BE2C (cell line): Measurements from ENCODE around the gene ATP10A.

Experiments used
- DNase-seq: peaks from one replicate; pipeline ENCODE4 v3.0.0-alpha.2; 2020
- H3K27me3 ChIP-seq: fragments of 250-450 bp; sonication (Bioruptor Pico); 2 replicates; pipeline ENCODE4 v1.5.1; 2020; ENCODE audit warnings: mild to moderate bottlenecking
- H3K36me3 ChIP-seq: fragments of 250-450 bp; sonication (Bioruptor Pico); 2 replicates; pipeline ENCODE4 v1.5.1; 2020; ENCODE audit warnings: mild to moderate bottlenecking
- H3K4me1 ChIP-seq: fragments of 250-450 bp; sonication (Bioruptor Pico); 2 replicates; pipeline ENCODE4 v1.5.1; 2020
- H3K4me3 ChIP-seq: 2 replicates; pipeline ENCODE4 v1.5.1; 2011; ENCODE audit warnings: low read depth, low read length
- H3K9me3 ChIP-seq: fragments of 250-450 bp; sonication (Bioruptor Pico); 2 replicates; pipeline ENCODE4 v1.5.1; 2020
- TF ChIP-seq, protein P1 (sequence below): IDR thresholded peaks from 2 replicates; pipeline ENCODE4 v1.5.1; 2012; ENCODE audit warnings: mild to moderate bottlenecking, low read depth, low read length

ATP10A gene

DNA sequence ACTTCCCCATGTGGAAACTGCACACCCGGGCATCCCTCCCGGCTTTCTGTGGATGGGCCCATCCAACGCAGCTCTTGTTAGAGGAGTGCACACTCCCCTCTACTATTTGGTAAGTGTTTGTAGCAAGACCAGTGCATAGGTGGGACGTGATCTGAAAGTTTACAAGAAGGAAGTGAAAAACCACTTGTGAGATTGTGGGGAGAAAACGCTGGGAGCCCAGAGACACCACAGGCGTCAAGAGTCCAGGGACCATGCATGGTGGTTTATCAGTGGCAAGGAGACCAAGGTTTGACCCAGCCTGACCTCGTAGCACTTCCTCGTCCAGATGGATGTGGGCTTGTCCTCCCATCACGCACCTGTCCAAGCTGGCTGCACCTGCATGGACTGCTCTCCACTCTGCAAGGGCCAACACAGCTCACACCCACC is 51.6 kb downstream of the ATP10A start:
- H3K36me3 ChIP-seq, result no peaks in the 10 kb centered on the region
- H3K9me3 ChIP-seq, result no peaks in the 10 kb centered on the region
- H3K4me1 ChIP-seq, result no peaks in the 10 kb centered on the region
- H3K27me3 ChIP-seq, result no peaks in the 10 kb centered on the region
- H3K4me3 ChIP-seq, result no peak overlapping the region
- no peak for DNase-seq
- TF ChIP-seq, protein P1, sequence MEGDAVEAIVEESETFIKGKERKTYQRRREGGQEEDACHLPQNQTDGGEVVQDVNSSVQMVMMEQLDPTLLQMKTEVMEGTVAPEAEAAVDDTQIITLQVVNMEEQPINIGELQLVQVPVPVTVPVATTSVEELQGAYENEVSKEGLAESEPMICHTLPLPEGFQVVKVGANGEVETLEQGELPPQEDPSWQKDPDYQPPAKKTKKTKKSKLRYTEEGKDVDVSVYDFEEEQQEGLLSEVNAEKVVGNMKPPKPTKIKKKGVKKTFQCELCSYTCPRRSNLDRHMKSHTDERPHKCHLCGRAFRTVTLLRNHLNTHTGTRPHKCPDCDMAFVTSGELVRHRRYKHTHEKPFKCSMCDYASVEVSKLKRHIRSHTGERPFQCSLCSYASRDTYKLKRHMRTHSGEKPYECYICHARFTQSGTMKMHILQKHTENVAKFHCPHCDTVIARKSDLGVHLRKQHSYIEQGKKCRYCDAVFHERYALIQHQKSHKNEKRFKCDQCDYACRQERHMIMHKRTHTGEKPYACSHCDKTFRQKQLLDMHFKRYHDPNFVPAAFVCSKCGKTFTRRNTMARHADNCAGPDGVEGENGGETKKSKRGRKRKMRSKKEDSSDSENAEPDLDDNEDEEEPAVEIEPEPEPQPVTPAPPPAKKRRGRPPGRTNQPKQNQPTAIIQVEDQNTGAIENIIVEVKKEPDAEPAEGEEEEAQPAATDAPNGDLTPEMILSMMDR, result no peak

DNA sequence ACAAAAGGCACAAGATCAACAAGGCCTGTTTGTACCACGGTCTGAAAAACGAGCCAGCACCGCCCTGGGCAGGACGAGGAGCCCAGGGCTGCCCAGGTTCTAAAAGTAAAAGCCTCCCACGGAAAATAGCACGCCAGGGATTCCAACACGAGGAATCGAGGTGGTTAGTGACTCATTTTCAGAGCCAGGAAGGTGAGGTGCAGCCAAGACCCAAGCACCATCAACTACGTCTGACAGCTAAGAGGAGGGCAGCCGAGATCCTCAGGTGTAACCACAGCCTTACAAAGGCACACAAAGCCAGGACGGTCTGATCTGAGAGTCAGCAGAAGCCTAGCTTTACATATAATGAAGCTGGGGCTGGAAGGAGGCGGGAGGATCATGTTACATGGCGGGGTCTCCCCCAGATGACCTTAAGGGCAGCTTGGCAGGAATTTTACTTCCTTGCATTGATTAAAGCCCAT is 52.5 kb downstream of the ATP10A start:
- Histone ChIP-seq H3K27me3 (no peaks in the 10 kb centered on the region), H3K9me3 (no peaks in the 10 kb centered on the region), H3K4me1 (no peaks in the 10 kb centered on the region), H3K36me3 (no peaks in the 10 kb centered on the region), H3K4me3 (no peak overlapping the region)
- TF ChIP-seq, protein P1, result no peak
- DNase-seq, result no peak

DNA sequence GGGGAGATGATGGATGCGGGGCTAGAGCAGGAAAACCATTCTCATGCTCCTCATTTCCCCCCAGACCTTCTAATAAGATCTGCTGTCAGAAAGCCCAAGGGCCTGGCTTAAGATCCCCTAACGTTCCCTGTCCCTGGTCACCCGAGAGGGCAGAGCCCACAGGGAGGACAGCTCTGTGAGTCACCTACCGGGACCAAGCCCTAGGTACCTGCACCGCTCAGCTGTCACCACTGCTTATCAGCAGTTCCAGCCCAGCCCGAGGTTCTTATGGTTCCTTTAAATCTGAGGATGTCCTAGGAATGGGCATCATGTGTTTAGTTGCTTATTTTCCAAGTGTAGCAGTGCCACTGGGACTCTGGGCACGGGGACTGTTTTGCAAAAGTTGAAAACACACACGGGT is 53.0 kb downstream of the ATP10A start:
- Histone ChIP-seq H3K36me3 (no peaks in the 10 kb centered on the region), H3K4me3 (no peak overlapping the region), H3K27me3 (no peaks in the 10 kb centered on the region), H3K9me3 (no peaks in the 10 kb centered on the region), H3K4me1 (no peaks in the 10 kb centered on the region)
- DNase-seq, result no peak
- TF ChIP-seq, protein P1, result no peak

DNA sequence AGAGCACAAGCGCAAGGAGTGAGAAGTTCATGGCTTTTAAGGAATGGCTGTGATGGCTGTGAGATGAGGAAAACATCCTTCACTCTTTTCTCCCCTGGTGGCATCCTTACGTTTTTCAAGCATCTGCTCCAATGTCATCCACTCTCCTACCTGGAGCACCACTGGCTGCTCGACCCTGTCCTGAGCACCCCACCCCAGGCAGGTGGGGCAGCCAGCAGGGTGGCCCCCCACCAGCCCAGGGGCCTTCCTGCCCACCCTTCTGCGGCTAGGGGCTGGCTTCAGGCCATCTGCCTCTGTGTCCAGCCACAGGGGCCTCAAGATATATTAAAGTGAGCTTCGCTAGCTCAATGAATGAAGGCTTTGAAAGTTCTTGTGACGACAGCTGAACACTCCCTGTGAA is 56.1 kb downstream of the ATP10A start:
- H3K4me1 ChIP-seq, result no peaks in the 10 kb centered on the region
- no peak overlapping the region for H3K4me3 ChIP-seq
- DNase-seq, result no peak
- no peaks in the 10 kb centered on the region for H3K9me3 ChIP-seq
- TF ChIP-seq, protein P1, result no peak
- no peaks in the 10 kb centered on the region for H3K36me3 ChIP-seq
- no peaks in the 10 kb centered on the region for H3K27me3 ChIP-seq

DNA sequence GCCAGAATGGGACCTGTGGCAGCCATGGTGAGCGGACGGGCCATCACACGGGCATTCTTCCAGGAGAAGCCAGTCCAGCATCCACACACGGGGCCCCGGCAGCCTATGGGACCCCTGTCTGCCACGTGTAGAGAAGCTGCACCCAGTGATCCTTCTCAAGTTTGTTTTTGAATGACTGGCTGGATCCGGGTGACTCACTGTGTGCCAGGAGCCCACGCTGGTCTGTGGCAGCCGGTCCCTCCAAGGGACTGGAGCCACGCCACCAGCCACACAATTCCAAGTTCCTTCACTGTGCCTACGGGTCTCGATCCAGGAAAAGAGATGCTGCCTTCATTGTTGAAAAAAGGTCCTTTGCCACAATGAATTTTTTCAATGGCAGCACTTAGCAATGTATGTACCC is 58.1 kb downstream of the ATP10A start:
- TF ChIP-seq, protein P1, result no peak
- H3K36me3 ChIP-seq, result no peaks in the 10 kb centered on the region
- no peaks in the 10 kb centered on the region for H3K4me1 ChIP-seq
- DNase-seq, result no peak
- no peaks in the 10 kb centered on the region for H3K27me3 ChIP-seq
- no peaks in the 10 kb centered on the region for H3K9me3 ChIP-seq
- H3K4me3 ChIP-seq, result no peak overlapping the region

DNA sequence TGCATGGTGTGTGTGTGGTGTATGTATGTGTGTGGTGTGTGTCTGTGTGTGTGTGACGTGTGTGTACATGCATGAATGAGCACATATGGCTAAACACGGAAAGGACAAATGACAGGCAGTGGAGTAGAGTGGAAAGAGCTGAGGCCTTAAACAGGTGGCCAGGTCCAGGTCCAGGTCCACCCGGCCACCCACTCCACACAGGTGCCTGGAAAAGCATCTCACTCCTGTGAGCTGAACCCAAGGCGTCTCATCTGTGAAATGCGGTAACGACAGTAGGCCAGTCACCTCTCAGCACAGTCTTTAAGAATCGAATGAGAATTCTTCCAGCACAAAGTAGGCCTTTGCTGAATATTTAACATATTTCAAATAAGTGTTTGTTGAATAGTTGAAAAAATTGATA is 58.7 kb downstream of the ATP10A start:
- H3K4me3 ChIP-seq, result no peak overlapping the region
- no peaks in the 10 kb centered on the region for H3K4me1 ChIP-seq
- no peak for DNase-seq
- no peaks in the 10 kb centered on the region for H3K36me3 ChIP-seq
- H3K27me3 ChIP-seq, result no peaks in the 10 kb centered on the region
- no peaks in the 10 kb centered on the region for H3K9me3 ChIP-seq
- TF ChIP-seq, protein P1, result no peak
